ENCODE data around the gene SMYD2. TPM values are rescaled to one million over a fixed set of nuclear protein-coding genes. Genes with fewer than 3 reads are reported as not detected.

SMYD2 gene
- total and polyA plus RNA-seq, 2 experiments from 2014 or later, result 34.9 to 52.1 TPM

DNA sequence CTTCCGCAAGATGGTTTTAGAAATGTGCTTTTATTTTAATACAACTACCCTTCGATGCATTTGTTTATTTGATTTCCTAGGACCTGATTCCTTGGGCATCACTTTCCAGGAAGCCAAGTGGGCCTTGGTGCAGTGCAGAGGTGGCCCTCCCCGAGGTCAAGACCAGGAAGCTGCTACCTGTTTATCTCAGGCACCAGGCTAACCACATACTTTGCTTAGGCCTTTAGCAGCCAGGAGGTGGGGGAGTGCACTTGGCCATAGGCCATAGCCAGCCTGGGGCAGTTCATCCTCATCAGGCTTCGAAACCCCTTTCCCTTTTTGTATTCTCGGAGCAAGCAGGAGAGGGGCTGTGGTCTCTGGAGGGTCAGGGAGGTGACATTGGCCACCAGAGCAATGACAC lies 45.4 kb downstream of the SMYD2 start:
- Histone ChIP-seq H3K27me3 (replicated peaks; ENCODE audit: insufficient read depth) (no peaks in the 10 kb centered on the region), H4K20me1 (ENCODE audit: insufficient read depth) (no peaks in the 10 kb centered on the region), H3K27ac (no peak overlapping the region), H3K9ac (no peak overlapping the region), H3K4me2 (ENCODE audit: unreplicated experiment) (no peak overlapping the region), H3K9me2 (ENCODE audit: insufficient read depth) (no peaks in the 10 kb centered on the region), H2AFZ (no peak overlapping the region), H3K36me3 (ENCODE audit: low read depth) (no peaks in the 10 kb centered on the region), H3K4me3 (no peak overlapping the region), H3F3A (ENCODE audit: insufficient read depth) (0 out of 2 replicates have a peak, but pooled peaks cover 12% of the 10 kb centered on the region), H3K4me1 (ENCODE audit: insufficient read depth) (peaks cover 3% of the 10 kb centered on the region; the same call in 1 of the 2 replicates), H3K79me2 (ENCODE audit: insufficient read depth) (no peaks in the 10 kb centered on the region), H3K9me3 (ENCODE audit: low read depth) (no peaks in the 10 kb centered on the region)
- in situ Hi-C loops (cut with MboI), result loop anchor here (25.0 kb wide), 1 partner anchor 1211 kb away; no protein-coding TSS in a partner anchor
- 81 to 86% methylated on average over 5 of the region's 5 CpGs for WGBS, 2 experiments (ENCODE audit: low coverage in 1 of 2, low lambda C conversion rate in 2 of 2, missing lambda C conversion rate in 2 of 2)
- DNase-seq, result no peak
- TF ChIP-seq EZH2phosphoT487 (IDR thresholded peaks at IDR 0.05; ENCODE audit: insufficient read depth, low read depth) (no peak), EZH2 (IDR thresholded peaks at IDR 0.05; ENCODE audit: insufficient read depth, poor library complexity, severe bottlenecking) (no peak)

- H2AFZ ChIP-seq, result no peak overlapping the region
- H3K79me2 ChIP-seq (ENCODE audit: insufficient read depth), result no peaks in the 10 kb centered on the region
- no peaks in the 10 kb centered on the region for H4K20me1 ChIP-seq (ENCODE audit: insufficient read depth)
- H3K9ac ChIP-seq, result no peak overlapping the region
- no peak overlapping the region for H3K4me3 ChIP-seq
- no peaks in the 10 kb centered on the region for H3K9me2 ChIP-seq (ENCODE audit: insufficient read depth)
- TF ChIP-seq EZH2 (IDR thresholded peaks at IDR 0.05; ENCODE audit: insufficient read depth, poor library complexity, severe bottlenecking) (no peak), EZH2phosphoT487 (IDR thresholded peaks at IDR 0.05; ENCODE audit: insufficient read depth, low read depth) (no peak)
- H3K4me2 ChIP-seq (ENCODE audit: unreplicated experiment), result no peak overlapping the region
- DNase-seq, result no peak
- in situ Hi-C loops (cut with MboI), result loop anchor here (25.0 kb wide), 1 partner anchor 1210 kb away; no protein-coding TSS in a partner anchor
- 19 to 29% methylated on average over 1 of the region's 1 CpG for WGBS, 2 experiments (ENCODE audit: low coverage in 1 of 2, low lambda C conversion rate in 2 of 2, missing lambda C conversion rate in 2 of 2)
- peaks cover 3% of the 10 kb centered on the region; the same call in 1 of the 2 replicates for H3K4me1 ChIP-seq (ENCODE audit: insufficient read depth)
- no peaks in the 10 kb centered on the region for H3K36me3 ChIP-seq (ENCODE audit: low read depth)
- no peaks in the 10 kb centered on the region for H3K27me3 ChIP-seq (replicated peaks; ENCODE audit: insufficient read depth)
- H3K27ac ChIP-seq, result no peak overlapping the region
- H3K9me3 ChIP-seq (ENCODE audit: low read depth), result no peaks in the 10 kb centered on the region
- 0 out of 2 replicates have a peak, but pooled peaks cover 14% of the 10 kb centered on the region for H3F3A ChIP-seq (ENCODE audit: insufficient read depth)
These were observed 46.6 kb downstream of the SMYD2 start for GRCh38 chr1:214327514-214327913.

DNA sequence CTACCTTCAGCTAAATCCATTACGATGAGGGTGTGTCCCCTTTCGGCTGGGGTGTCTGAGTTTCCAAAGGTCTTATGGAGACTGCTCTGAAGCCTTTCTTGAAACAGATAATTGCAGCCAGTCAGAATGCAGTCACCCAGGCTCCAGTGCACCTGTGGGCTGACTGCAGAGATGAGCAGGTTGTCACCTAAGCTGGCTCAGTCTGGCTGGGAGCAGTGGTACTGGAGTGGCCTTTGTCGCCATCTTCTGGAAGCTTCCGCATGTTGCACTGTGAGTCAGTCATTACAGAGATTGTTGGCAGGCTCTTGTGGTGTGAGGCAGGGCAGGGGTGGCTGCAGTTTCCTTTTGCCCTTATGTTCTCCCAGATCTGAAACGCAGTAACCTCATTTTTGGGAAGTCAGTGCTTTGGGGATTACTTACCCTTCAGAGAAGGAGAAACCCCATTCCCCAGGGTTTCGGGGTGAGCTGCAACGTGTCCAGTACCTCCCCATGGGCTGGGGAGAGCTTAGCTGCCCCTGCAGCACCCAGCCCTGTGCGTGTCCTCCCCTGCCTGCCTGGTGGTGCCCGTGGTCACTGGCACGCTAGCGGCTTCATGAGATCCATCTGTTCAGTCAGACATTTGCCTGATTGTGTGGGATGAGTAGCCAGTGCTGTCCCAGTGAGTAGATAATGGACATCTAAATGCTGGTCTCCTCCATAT lies 48.0 kb downstream of the SMYD2 start:
- no peak overlapping the region for H2AFZ ChIP-seq
- H3K27me3 ChIP-seq (replicated peaks; ENCODE audit: insufficient read depth), result no peaks in the 10 kb centered on the region
- no peaks in the 10 kb centered on the region for H3K36me3 ChIP-seq (ENCODE audit: low read depth)
- H3K4me2 ChIP-seq (ENCODE audit: unreplicated experiment), result peak overlapping the region; percentile 38
- no peak overlapping the region for H3K9ac ChIP-seq
- in situ Hi-C loops (cut with MboI), result loop anchor here (25.0 kb wide), 1 partner anchor 1208 kb away; no protein-coding TSS in a partner anchor
- no peaks in the 10 kb centered on the region for H3K9me2 ChIP-seq (ENCODE audit: insufficient read depth)
- H3K27ac ChIP-seq, result no peak overlapping the region
- H3K9me3 ChIP-seq (ENCODE audit: low read depth), result no peaks in the 10 kb centered on the region
- 50 to 52% methylated on average over 11 of the region's 11 CpGs for WGBS, 2 experiments (ENCODE audit: low coverage in 1 of 2, low lambda C conversion rate in 2 of 2, missing lambda C conversion rate in 2 of 2)
- peak; percentile 92 for DNase-seq
- no peak for TF ChIP-seq EZH2phosphoT487 (IDR thresholded peaks at IDR 0.05; ENCODE audit: insufficient read depth, low read depth)
- no peak for TF ChIP-seq EZH2 (IDR thresholded peaks at IDR 0.05; ENCODE audit: insufficient read depth, poor library complexity, severe bottlenecking)
- 0 out of 2 replicates have a peak, but pooled peaks cover 21% of the 10 kb centered on the region for H3F3A ChIP-seq (ENCODE audit: insufficient read depth)
- H3K79me2 ChIP-seq (ENCODE audit: insufficient read depth), result no peaks in the 10 kb centered on the region
- H3K4me1 ChIP-seq (ENCODE audit: insufficient read depth), result peaks cover 3% of the 10 kb centered on the region; the same call in 1 of the 2 replicates
- no peaks in the 10 kb centered on the region for H4K20me1 ChIP-seq (ENCODE audit: insufficient read depth)
- no peak overlapping the region for H3K4me3 ChIP-seq

DNA sequence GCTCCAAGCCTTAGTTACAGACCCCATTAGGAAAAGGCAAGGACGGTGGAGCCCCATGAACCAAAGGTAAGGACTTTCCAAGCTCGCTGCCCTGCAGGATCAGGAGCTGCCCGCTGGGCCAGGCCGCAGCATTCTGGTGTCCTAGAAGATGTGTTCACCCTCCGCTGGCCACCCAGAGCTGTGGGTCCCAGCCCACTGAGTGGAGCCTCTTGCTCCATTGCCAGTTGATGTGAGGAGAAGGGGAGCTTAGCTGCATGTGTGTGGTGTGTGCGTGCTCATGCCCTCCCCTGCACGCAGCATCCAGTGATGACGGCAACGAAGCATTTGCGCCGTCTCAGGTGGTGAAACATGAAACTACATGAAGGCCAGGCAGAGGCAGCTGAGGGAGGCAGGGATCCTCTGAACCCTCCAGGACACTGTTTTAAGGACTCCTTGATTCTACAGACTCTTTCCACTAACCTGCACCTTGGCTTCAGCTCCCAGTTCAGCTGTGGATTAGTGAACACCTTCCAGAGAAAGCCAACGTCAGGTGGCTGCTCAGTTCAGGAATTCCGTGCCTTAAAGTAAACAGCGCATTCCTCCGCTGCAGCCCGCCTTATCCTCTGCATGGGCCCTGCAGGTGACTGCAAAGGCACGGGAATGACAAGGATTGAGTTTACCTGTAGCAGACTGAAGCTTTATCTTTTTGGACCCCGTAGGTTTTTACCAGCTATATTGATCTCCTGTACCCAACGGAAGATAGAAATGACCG lies 48.7 kb downstream of the SMYD2 start:
- Histone ChIP-seq H3K9ac (no peak overlapping the region), H3K9me3 (ENCODE audit: low read depth) (no peaks in the 10 kb centered on the region), H3K27ac (no peak overlapping the region), H3K9me2 (ENCODE audit: insufficient read depth) (no peaks in the 10 kb centered on the region), H4K20me1 (ENCODE audit: insufficient read depth) (no peaks in the 10 kb centered on the region), H3K79me2 (ENCODE audit: insufficient read depth) (no peaks in the 10 kb centered on the region), H3K36me3 (ENCODE audit: low read depth) (no peaks in the 10 kb centered on the region), H3K4me3 (no peak overlapping the region), H3K4me2 (ENCODE audit: unreplicated experiment) (no peak overlapping the region), H3K27me3 (replicated peaks; ENCODE audit: insufficient read depth) (no peaks in the 10 kb centered on the region), H2AFZ (no peak overlapping the region), H3K4me1 (ENCODE audit: insufficient read depth) (peaks cover 3% of the 10 kb centered on the region; the same call in 1 of the 2 replicates), H3F3A (ENCODE audit: insufficient read depth) (0 out of 2 replicates have a peak, but pooled peaks cover 21% of the 10 kb centered on the region)
- no peak for TF ChIP-seq EZH2 (IDR thresholded peaks at IDR 0.05; ENCODE audit: insufficient read depth, poor library complexity, severe bottlenecking)
- no peak for TF ChIP-seq EZH2phosphoT487 (IDR thresholded peaks at IDR 0.05; ENCODE audit: insufficient read depth, low read depth)
- no peak for DNase-seq
- in situ Hi-C loops (cut with MboI), result loop anchor here (5.0 to 25.0 kb wide), 3 partner anchors 112 to 1208 kb away; no protein-coding TSS in a partner anchor
- 96 to 97% methylated on average over 20 of the region's 20 CpGs for WGBS, 2 experiments (ENCODE audit: low coverage in 1 of 2, low lambda C conversion rate in 2 of 2, missing lambda C conversion rate in 2 of 2)

All from GM23248 (cell line).